Endothelial cell of umbilical vein (primary cell): ENCODE data around the gene TK1.

Experiments
- EZH2 ChIP-seq: IDR thresholded peaks from 2 replicates; pipeline ENCODE4 v1.6.1; 2012; ENCODE audit warnings: borderline replicate concordance, low read depth, mild to moderate bottlenecking, moderate library complexity, low read length, inconsistent platforms; ENCODE audit not compliant: severe bottlenecking
- POLR2AphosphoS5 ChIP-seq: IDR thresholded peaks from 2 replicates; pipeline ENCODE4 v1.6.1; 2012; ENCODE audit warnings: low read depth, mild to moderate bottlenecking, control low read depth, low read length, moderate library complexity; ENCODE audit not compliant: insufficient read depth
- TF ChIP-seq, protein P1 (sequence below), 2 donors: IDR thresholded peaks; 1 replicate in 1 of 2; 2 replicates in 1 of 2; pipeline ENCODE4 v1.5.1; 2011; ENCODE audit warnings: low read length in 2 of 2, mild to moderate bottlenecking in 2 of 2, moderate library complexity in 2 of 2, control low read depth in 1 of 2, inconsistent platforms in 1 of 2, low read depth in 1 of 2; ENCODE audit not compliant: insufficient read depth in 1 of 2; ENCODE audit errors: extremely low read depth in 1 of 2
- TF ChIP-seq, protein P2 (sequence below): IDR thresholded peaks from 2 replicates; pipeline ENCODE4 v1.6.1; 2011; ENCODE audit not compliant: insufficient read depth, insufficient read length

DNA sequence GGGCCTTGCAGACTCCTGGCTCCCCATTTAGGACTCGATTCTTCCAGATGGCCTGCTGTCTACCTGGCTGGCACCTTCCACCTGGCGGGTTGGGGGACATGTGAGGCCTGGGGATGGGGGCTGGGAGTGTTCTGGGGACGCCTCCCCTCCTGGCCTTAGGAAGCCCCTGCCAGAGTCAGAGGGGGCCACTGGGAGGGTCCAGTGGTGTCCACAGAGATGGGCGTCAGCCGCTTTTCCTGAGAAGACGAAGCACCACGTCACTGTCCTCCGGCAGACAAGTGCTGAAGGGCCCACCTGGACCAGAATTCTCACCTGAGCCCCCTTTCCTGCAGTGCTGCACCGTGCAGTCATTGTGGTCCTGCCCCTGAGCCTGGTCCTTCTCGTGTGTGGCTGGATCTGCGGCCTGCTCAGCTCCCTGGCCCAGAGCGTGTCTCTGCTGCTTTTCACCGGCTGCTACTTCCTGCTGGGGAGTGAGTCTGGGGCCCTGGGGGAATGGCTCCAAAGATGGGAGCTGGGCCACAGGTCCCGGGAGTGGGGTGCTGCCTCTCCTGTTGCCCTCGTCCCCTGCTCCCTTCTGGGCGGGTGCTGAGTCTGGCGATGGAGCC, 47.5 kb upstream of the TK1 start:
- no peak for TF ChIP-seq EZH2
- TF ChIP-seq, protein P1, sequence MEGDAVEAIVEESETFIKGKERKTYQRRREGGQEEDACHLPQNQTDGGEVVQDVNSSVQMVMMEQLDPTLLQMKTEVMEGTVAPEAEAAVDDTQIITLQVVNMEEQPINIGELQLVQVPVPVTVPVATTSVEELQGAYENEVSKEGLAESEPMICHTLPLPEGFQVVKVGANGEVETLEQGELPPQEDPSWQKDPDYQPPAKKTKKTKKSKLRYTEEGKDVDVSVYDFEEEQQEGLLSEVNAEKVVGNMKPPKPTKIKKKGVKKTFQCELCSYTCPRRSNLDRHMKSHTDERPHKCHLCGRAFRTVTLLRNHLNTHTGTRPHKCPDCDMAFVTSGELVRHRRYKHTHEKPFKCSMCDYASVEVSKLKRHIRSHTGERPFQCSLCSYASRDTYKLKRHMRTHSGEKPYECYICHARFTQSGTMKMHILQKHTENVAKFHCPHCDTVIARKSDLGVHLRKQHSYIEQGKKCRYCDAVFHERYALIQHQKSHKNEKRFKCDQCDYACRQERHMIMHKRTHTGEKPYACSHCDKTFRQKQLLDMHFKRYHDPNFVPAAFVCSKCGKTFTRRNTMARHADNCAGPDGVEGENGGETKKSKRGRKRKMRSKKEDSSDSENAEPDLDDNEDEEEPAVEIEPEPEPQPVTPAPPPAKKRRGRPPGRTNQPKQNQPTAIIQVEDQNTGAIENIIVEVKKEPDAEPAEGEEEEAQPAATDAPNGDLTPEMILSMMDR (IDR thresholded peaks at IDR 0.05; ENCODE audit: extremely low read depth in 1 of 2, insufficient read depth in 1 of 2, low read depth in 1 of 2, low read length in 2 of 2), result no peak
- no peak for TF ChIP-seq POLR2AphosphoS5
- TF ChIP-seq, protein P2, sequence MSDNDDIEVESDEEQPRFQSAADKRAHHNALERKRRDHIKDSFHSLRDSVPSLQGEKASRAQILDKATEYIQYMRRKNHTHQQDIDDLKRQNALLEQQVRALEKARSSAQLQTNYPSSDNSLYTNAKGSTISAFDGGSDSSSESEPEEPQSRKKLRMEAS, result no peak
